ENCODE results near the gene LYZL6.

DNA sequence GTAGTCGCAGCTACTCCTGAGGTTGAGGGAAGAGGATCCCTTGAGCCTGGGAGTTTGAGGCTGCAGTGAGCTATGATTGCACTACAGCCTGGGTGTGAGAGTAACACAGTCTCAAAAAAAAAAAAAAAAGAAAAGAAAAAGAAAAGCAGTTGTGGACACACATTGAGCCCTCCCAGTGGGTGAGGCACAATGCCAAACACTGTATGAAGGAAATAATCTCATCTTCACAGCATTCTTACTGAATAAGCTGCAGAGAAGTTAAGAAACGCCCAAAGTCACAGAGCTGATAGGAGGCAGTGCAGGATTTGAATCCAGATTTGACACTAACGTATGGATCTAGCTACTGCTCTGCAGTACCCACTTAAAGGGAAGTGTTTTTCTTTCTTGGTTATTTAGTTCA is 5.9 kb upstream of the LYZL6 start:
- no peak for TF ChIP-seq RFX5 (IDR thresholded peaks at IDR 0.05; ENCODE audit: borderline replicate concordance, low read depth, low read length)
- no peak for TF ChIP-seq EP300 (IDR thresholded peaks at IDR 0.05; ENCODE audit: borderline replicate concordance in 1 of 2, low read depth in 2 of 2, low read length in 2 of 2)
- TF ChIP-seq, protein P1, sequence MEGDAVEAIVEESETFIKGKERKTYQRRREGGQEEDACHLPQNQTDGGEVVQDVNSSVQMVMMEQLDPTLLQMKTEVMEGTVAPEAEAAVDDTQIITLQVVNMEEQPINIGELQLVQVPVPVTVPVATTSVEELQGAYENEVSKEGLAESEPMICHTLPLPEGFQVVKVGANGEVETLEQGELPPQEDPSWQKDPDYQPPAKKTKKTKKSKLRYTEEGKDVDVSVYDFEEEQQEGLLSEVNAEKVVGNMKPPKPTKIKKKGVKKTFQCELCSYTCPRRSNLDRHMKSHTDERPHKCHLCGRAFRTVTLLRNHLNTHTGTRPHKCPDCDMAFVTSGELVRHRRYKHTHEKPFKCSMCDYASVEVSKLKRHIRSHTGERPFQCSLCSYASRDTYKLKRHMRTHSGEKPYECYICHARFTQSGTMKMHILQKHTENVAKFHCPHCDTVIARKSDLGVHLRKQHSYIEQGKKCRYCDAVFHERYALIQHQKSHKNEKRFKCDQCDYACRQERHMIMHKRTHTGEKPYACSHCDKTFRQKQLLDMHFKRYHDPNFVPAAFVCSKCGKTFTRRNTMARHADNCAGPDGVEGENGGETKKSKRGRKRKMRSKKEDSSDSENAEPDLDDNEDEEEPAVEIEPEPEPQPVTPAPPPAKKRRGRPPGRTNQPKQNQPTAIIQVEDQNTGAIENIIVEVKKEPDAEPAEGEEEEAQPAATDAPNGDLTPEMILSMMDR (IDR thresholded peaks at IDR 0.05; ENCODE audit: control extremely low read depth in 1 of 3, insufficient read depth in 1 of 3, low read depth in 1 of 3, low read length in 3 of 3): no peak
- TF ChIP-seq EGR1 (IDR thresholded peaks at IDR 0.05; ENCODE audit: borderline replicate concordance, low read depth, low read length): no peak
